H1 (cell line): ENCODE results near the gene CEBPG. TPM values are rescaled to one million over a fixed set of nuclear protein-coding genes. Genes with fewer than 3 reads are reported as not detected.

Source experiments
- YY1 ChIP-seq: IDR thresholded peaks from 2 replicates; pipeline ENCODE4 v1.6.1; 2011; ENCODE audit warnings: low read depth, mild to moderate bottlenecking, low read length
- polyA plus RNA-seq, 7 experiments: library from polyadenylated mRNA; depleted of rRNA in 3 of 7; stranded (reverse) in 5 of 7; unstranded in 2 of 7; fragments of >200 nt in 5 of 7; fragments of 200-250 nt in 2 of 7; gene quantifications; 1 replicate in 5 of 7; 2 replicates in 1 of 7; 4 replicates in 1 of 7; pipeline versions ENCODE4 v1.2.1 to v1.2.3, GENCODE V29; 2011 to 2013; ENCODE audit warnings: missing spikeins in 2 of 7, mixed read lengths in 2 of 7
- total RNA-seq: library from RNA; stranded (reverse); fragmentation: NEBNext Ultra II Directional; extraction: Animal tissue kit (Norgen Biotek cat#: 25700); gene quantifications from 2 replicates; pipeline ENCODE4 v1.2.1, GENCODE V29; 2021
- TF ChIP-seq, protein P1 (sequence below): IDR thresholded peaks from 2 replicates; pipeline ENCODE4 v1.6.1; 2012; ENCODE audit warnings: inconsistent platforms

Gene CEBPG
- total and polyA plus RNA-seq, 2 of the 8 experiments (the other 6 are each of a cell fraction or from before 2014, with no cell fraction given) = 12.3 to 35.4 TPM

DNA sequence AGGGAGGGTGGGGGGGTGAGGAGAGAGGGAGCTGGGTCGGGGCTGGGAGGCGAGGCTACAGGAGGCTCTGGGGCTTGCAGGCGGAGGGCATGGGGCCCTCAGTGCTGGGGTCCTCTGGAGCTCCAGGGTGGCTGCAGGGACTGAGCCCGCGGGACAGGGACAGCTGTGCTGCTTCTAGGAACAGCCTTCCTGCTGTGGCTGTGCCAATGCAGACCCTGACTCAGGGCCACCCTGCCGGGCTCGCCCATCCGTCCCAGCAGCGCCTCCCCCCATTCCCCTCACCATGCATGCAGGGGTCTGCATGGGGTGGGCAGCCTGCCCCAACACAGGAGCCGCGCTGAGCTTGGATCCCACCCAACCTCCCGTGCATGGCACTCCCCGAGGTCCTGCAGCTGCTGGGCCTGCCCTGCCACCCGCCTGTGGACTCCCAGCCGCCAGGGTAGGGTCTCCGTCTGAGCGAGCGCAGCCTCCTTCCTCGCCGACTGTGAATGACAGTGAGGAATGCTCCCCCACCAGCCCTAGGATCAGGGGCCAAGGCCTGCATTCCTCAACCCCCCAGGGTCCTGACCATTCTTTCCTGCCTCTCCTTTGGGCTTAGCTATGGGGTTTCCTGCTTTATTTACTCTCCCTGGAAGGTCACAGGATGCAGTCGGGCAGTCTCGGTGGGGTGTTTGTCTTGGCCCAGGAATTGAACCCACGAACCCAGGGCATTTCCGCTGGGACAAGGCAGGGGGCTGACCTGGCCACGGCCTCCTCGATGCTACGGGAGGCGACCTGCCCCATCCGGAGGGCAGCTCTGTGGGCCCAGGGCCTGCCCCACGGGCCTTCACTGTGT lies 23.4 kb downstream of the CEBPG start (continued):
- no peak for TF ChIP-seq YY1
- TF ChIP-seq, protein P1, sequence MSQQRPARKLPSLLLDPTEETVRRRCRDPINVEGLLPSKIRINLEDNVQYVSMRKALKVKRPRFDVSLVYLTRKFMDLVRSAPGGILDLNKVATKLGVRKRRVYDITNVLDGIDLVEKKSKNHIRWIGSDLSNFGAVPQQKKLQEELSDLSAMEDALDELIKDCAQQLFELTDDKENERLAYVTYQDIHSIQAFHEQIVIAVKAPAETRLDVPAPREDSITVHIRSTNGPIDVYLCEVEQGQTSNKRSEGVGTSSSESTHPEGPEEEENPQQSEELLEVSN = no peak
- TF ChIP-seq, all 59 proteins: peak for 3
